ENCODE data around the gene GNAZ. TPM values are rescaled to one million over a fixed set of nuclear protein-coding genes. Genes with fewer than 3 reads are reported as not detected.

GNAZ gene
- total and polyA plus RNA-seq, 2 donors (not counting 1 experiment from before 2014, with no cell fraction given) = 2.8 to 9.1 TPM

GRCh38 chr22:23109441-23109978 is 39.2 kb downstream of the GNAZ start:
- DNase-seq (no peak), ATAC-seq (ENCODE audit: low read depth) (no peak)
- POLR2A ChIA-PET = no interaction called here
- Histone ChIP-seq H3K4me1 (ENCODE audit: control insufficient read depth in 2 of 2, insufficient read depth in 2 of 2, low read length in 2 of 2) (no peaks in the 10 kb centered on the region), H3K9ac (ENCODE audit: low read length) (no peak overlapping the region), H3K4me3 (ENCODE audit: control extremely low read depth in 1 of 5, extremely low read depth in 1 of 5, insufficient read depth in 1 of 5, low read depth in 2 of 5, low read length in 4 of 5) (no peak overlapping the region), H3K4me2 (replicated peaks; ENCODE audit: low read depth, low read length, poor library complexity, severe bottlenecking) (no peak overlapping the region), H3K79me2 (ENCODE audit: control insufficient read depth, insufficient read depth, low read length) (no peaks in the 10 kb centered on the region), H3K36me3 (replicated peaks in 1 of 2; ENCODE audit: control extremely low read depth in 1 of 2, control insufficient read depth in 1 of 2, extremely low read depth in 1 of 2, insufficient read depth in 2 of 2, low read length in 1 of 2) (no peaks in the 10 kb centered on the region), H4K20me1 (ENCODE audit: control insufficient read depth, insufficient read depth, low read length, poor library complexity, severe bottlenecking) (no peaks in the 10 kb centered on the region), H3K27ac (ENCODE audit: low read length in 2 of 2) (no peak overlapping the region), H3K27me3 (replicated peaks in 1 of 4; ENCODE audit: control extremely low read depth in 1 of 4, control insufficient read depth in 3 of 4, insufficient read depth in 4 of 4, low read length in 3 of 4) (no peaks in the 10 kb centered on the region), H3K9me3 (ENCODE audit: control extremely low read depth in 1 of 3, control insufficient read depth in 2 of 3, insufficient read depth in 1 of 3, low read length in 2 of 3) (no peaks in the 10 kb centered on the region), H2AFZ (ENCODE audit: insufficient read depth, low read depth, low read length, poor library complexity, severe bottlenecking) (no peak overlapping the region)
- Mint-ChIP-seq H3K27me3 (no peaks in the 10 kb centered on the region), H3K4me3 (no peak overlapping the region), H3K27ac (no peak overlapping the region), H3K4me1 (peaks cover 6% of the 10 kb centered on the region), H3K9me3 (ENCODE audit: insufficient read depth) (no peaks in the 10 kb centered on the region)
- intact Hi-C loops (cut with micrococcal nuclease) = no loop called here
- CTCF ChIA-PET = interaction anchor here (1.1 to 1.4 kb wide), 2 partner anchors 152 to 181 kb away, joined by 3 read pairs; no protein-coding TSS in a partner anchor
- WGBS (ENCODE audit: insufficient coverage) = 95% methylated on average over 4 of the region's 5 CpGs
- no peak for TF ChIP-seq EZH2 (IDR thresholded peaks at IDR 0.05; ENCODE audit: borderline replicate concordance, insufficient read depth, low read depth, low read length, poor library complexity, severe bottlenecking)
- TF ChIP-seq CTCF (IDR thresholded peaks at IDR 0.05) = no peak

DNA sequence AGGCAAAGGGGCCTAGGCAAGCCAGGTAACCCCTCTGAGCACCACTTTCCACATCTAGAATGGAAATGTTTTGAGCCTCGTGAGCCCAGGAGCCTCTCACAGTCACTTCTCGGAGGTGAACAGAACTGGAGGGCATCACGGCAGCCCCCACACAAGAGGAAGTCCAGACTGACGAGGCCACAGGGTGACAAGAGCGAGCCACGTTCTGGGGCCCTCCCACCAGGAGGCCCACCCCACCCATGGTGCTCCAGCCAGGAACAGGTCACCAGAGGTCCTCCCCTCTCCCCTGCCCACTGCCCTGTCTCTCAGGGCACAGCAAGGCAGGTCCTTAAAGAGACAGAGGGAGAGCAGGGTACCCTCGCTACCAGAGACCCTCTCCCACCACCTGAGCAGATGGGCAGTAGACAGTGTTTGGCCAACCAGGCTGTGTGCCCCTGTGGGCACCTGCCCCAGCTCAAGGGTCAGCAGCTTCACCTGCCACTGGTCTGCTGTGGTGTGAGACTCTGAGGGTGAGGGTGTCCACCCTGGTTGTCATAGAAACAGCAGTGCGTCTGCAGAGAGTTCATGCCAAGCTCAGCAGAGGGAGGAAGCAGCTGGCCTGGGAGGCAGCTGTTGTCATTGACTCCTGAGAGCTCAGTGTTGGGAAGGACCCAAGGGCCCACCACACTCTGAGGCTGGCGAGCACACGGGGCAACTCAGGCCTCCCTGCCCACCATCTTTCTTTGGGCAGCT is 40.0 kb downstream of the GNAZ start:
- H3K27me3 ChIP-seq (replicated peaks in 1 of 4; ENCODE audit: control extremely low read depth in 1 of 4, control insufficient read depth in 3 of 4, insufficient read depth in 4 of 4, low read length in 3 of 4) = no peaks in the 10 kb centered on the region
- H3K9ac ChIP-seq (ENCODE audit: low read length) = no peak overlapping the region
- H2AFZ ChIP-seq (ENCODE audit: insufficient read depth, low read depth, low read length, poor library complexity, severe bottlenecking) = no peak overlapping the region
- no peaks in the 10 kb centered on the region for H3K36me3 ChIP-seq (replicated peaks in 1 of 2; ENCODE audit: control extremely low read depth in 1 of 2, control insufficient read depth in 1 of 2, extremely low read depth in 1 of 2, insufficient read depth in 2 of 2, low read length in 1 of 2)
- H3K9me3 ChIP-seq (ENCODE audit: control extremely low read depth in 1 of 3, control insufficient read depth in 2 of 3, insufficient read depth in 1 of 3, low read length in 2 of 3) = no peaks in the 10 kb centered on the region
- H3K4me3 ChIP-seq (ENCODE audit: control extremely low read depth in 1 of 5, extremely low read depth in 1 of 5, insufficient read depth in 1 of 5, low read depth in 2 of 5, low read length in 4 of 5) = no peak overlapping the region
- no peak overlapping the region for H3K4me2 ChIP-seq (replicated peaks; ENCODE audit: low read depth, low read length, poor library complexity, severe bottlenecking)
- H4K20me1 ChIP-seq (ENCODE audit: control insufficient read depth, insufficient read depth, low read length, poor library complexity, severe bottlenecking) = no peaks in the 10 kb centered on the region
- Mint-ChIP-seq H3K4me1 (peaks cover 6% of the 10 kb centered on the region), H3K27me3 (no peaks in the 10 kb centered on the region), H3K9me3 (ENCODE audit: insufficient read depth) (no peaks in the 10 kb centered on the region), H3K27ac (no peak overlapping the region), H3K4me3 (no peak overlapping the region)
- DNase-seq = no peak
- ChIA-PET POLR2A (no interaction called here), CTCF (interaction anchor here (1.1 kb wide), 1 partner anchor 153 kb away, joined by 3 read pairs; no protein-coding TSS in a partner anchor)
- no peak overlapping the region for H3K27ac ChIP-seq (ENCODE audit: low read length in 2 of 2)
- intact Hi-C loops (cut with micrococcal nuclease) = no loop called here
- H3K79me2 ChIP-seq (ENCODE audit: control insufficient read depth, insufficient read depth, low read length) = no peaks in the 10 kb centered on the region
- WGBS (ENCODE audit: insufficient coverage) = 70% methylated on average over 7 of the region's 10 CpGs
- TF ChIP-seq EZH2 (IDR thresholded peaks at IDR 0.05; ENCODE audit: borderline replicate concordance, insufficient read depth, low read depth, low read length, poor library complexity, severe bottlenecking) (no peak), CTCF (IDR thresholded peaks at IDR 0.05) (no peak)
- ATAC-seq (ENCODE audit: low read depth) = no peak
- no peaks in the 10 kb centered on the region for H3K4me1 ChIP-seq (ENCODE audit: control insufficient read depth in 2 of 2, insufficient read depth in 2 of 2, low read length in 2 of 2)

All from B cell (primary cell).